ENCODE measurements around the gene HYDIN.

GRCh38 chr16:71229344-71229743 is 1.2 kb downstream of the HYDIN start:
- TF ChIP-seq, protein P1, sequence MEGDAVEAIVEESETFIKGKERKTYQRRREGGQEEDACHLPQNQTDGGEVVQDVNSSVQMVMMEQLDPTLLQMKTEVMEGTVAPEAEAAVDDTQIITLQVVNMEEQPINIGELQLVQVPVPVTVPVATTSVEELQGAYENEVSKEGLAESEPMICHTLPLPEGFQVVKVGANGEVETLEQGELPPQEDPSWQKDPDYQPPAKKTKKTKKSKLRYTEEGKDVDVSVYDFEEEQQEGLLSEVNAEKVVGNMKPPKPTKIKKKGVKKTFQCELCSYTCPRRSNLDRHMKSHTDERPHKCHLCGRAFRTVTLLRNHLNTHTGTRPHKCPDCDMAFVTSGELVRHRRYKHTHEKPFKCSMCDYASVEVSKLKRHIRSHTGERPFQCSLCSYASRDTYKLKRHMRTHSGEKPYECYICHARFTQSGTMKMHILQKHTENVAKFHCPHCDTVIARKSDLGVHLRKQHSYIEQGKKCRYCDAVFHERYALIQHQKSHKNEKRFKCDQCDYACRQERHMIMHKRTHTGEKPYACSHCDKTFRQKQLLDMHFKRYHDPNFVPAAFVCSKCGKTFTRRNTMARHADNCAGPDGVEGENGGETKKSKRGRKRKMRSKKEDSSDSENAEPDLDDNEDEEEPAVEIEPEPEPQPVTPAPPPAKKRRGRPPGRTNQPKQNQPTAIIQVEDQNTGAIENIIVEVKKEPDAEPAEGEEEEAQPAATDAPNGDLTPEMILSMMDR (IDR thresholded peaks at IDR 0.05): no peak
- TF ChIP-seq POLR2AphosphoS5 (IDR thresholded peaks at IDR 0.05) (no peak), POLR2A (IDR thresholded peaks at IDR 0.05) (no peak), EP300 (IDR thresholded peaks at IDR 0.05; ENCODE audit: low read depth) (no peak)
